Nephron (organoid): ENCODE results near the gene DNAH14.
"Not testable (repeated sequence)": the region's sequence is repeated elsewhere in the genome, so short reads cannot be mapped to it uniquely, and the experiment has no call there.

Experiments used
- H3K27ac Mint-ChIP-seq, 3 experiments: 2 replicates each; pipeline ENCODE4 v1.8.0; 2020; ENCODE audit warnings: mixed read lengths in 3 of 3, mild to moderate bottlenecking in 2 of 3, moderate library complexity in 1 of 3
- H3K27me3 Mint-ChIP-seq: 2 replicates; pipeline ENCODE4 v1.8.0; 2021; ENCODE audit warnings: low read depth, mild to moderate bottlenecking, moderate library complexity, mixed read lengths
- H3K36me3 Mint-ChIP-seq: 2 replicates; pipeline ENCODE4 v1.8.0; 2020; ENCODE audit warnings: low read depth, mixed read lengths
- H3K4me1 Mint-ChIP-seq: 2 replicates; pipeline ENCODE4 v1.8.0; 2020; ENCODE audit warnings: mixed read lengths
- H3K4me3 Mint-ChIP-seq, 3 experiments: 2 replicates each; pipeline ENCODE4 v1.8.0; 2020; ENCODE audit warnings: mild to moderate bottlenecking in 3 of 3, mixed read lengths in 3 of 3, moderate library complexity in 2 of 3
- H3K9me3 Mint-ChIP-seq: 2 replicates; pipeline ENCODE4 v1.8.0; 2020; ENCODE audit warnings: mixed read lengths
- TF ChIP-seq, protein P1 (sequence below), 3 experiments: fragments of 200-600 bp; sonication (generic); IDR thresholded peaks; one replicate each; pipeline ENCODE4 v1.5.0; 2021; ENCODE audit warnings: antibody characterized with exemption in 3 of 3; ENCODE audit not compliant: unreplicated experiment in 3 of 3

Gene DNAH14

DNA sequence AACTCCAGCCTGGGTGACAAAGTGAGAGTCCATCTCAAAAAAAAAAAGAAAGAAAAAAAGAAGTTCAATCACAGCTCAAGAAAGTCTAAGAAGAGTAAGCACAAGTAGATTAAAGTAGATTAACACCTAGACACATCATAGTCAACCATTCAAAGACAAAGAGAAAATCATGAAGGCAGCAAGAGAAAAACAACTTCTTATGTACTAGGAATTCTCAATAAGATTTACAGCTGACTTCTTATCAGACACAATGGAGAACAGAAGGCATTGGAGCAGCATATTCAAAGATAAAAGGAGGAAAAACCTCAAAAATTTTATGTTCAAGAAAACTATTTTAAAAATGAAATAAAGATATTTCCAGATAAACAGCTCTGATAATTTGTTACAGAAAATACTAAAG, 351.1 kb downstream of the DNAH14 start:
- peaks cover 18% of the 10 kb centered on the region for H3K9me3 Mint-ChIP-seq
- peaks cover 22% of the 10 kb centered on the region for H3K36me3 Mint-ChIP-seq
- no peaks in the 10 kb centered on the region for H3K4me1 Mint-ChIP-seq
- H3K27me3 Mint-ChIP-seq, result no peaks in the 10 kb centered on the region
- H3K4me3 Mint-ChIP-seq, result no peak overlapping the region
- H3K27ac Mint-ChIP-seq, result no peak overlapping the region
- TF ChIP-seq, protein P1, sequence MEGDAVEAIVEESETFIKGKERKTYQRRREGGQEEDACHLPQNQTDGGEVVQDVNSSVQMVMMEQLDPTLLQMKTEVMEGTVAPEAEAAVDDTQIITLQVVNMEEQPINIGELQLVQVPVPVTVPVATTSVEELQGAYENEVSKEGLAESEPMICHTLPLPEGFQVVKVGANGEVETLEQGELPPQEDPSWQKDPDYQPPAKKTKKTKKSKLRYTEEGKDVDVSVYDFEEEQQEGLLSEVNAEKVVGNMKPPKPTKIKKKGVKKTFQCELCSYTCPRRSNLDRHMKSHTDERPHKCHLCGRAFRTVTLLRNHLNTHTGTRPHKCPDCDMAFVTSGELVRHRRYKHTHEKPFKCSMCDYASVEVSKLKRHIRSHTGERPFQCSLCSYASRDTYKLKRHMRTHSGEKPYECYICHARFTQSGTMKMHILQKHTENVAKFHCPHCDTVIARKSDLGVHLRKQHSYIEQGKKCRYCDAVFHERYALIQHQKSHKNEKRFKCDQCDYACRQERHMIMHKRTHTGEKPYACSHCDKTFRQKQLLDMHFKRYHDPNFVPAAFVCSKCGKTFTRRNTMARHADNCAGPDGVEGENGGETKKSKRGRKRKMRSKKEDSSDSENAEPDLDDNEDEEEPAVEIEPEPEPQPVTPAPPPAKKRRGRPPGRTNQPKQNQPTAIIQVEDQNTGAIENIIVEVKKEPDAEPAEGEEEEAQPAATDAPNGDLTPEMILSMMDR (IDR thresholded peaks at IDR 0.05; ENCODE audit: unreplicated experiment in 3 of 3), result no peak

DNA sequence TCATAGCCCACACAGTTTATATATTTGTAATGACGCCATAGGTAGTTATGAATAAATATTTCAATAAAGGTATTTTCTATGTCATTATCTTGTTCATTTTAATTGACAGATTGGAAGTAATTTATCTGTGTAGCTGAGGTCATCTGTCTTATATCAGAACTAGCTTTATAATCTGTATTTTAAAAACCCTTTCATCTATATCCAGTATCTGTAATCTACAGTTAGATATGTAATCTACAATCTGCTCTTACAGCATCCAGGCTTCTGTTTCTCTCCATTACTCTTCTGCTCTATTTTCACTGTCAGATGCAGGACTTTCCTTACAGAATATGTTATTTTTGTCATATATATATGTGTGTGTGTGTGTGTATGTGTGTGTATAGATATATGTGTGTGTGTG, 360.8 kb downstream of the DNAH14 start:
- H3K9me3 Mint-ChIP-seq, result peaks cover 24% of the 10 kb centered on the region
- TF ChIP-seq, protein P1 (IDR thresholded peaks at IDR 0.05; ENCODE audit: unreplicated experiment in 3 of 3), result no peak
- no peaks in the 10 kb centered on the region for H3K4me1 Mint-ChIP-seq
- H3K4me3 Mint-ChIP-seq, result no peak overlapping the region
- no peaks in the 10 kb centered on the region for H3K27me3 Mint-ChIP-seq
- H3K27ac Mint-ChIP-seq, result no peak overlapping the region
- H3K36me3 Mint-ChIP-seq, result peaks cover 17% of the 10 kb centered on the region

DNA sequence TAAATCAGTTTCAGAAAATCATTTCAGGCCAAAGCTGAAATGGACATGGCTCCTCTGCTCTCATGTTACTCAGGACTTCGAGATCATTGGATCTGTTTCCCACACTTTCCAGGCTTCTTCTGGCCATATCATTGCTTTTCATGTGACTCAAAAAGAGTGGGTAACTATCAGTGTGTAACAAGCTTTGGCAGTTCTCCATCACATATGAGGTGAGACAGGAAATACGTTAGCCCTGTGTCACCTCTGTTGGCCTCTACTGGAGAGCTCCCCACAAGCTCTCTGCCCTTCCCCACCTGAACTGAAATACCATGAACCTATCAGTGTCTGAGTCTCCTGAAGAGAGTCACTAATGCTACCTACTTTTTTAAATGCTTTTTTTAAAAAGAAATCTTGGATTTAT, 370.1 kb downstream of the DNAH14 start:
- Mint-ChIP-seq H3K4me3 (no peak overlapping the region), H3K9me3 (peaks cover 25% of the 10 kb centered on the region), H3K36me3 (peaks cover 29% of the 10 kb centered on the region), H3K27me3 (no peaks in the 10 kb centered on the region), H3K4me1 (no peaks in the 10 kb centered on the region), H3K27ac (no peak overlapping the region)
- TF ChIP-seq, protein P1 (IDR thresholded peaks at IDR 0.05; ENCODE audit: unreplicated experiment in 3 of 3), result no peak

DNA sequence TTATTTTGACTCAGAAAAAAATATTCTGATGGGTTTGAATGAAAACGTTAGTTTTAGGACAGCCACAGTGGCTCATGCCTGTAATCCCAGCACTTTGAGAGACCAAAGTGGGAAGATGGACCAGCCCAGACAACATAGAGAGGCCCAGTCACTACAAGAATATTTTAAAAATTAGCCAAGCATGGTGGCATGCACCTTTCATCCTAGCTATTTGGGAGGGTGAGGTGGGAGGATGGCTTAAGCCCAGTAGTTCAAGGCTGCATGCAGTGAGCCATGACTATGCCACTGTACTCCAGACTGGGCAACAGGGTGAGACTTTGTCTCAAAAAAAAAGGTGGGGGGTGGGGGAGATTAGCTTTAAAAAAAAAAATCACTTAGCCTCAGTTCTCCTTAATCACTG, 370.9 kb downstream of the DNAH14 start:
- H3K4me1 Mint-ChIP-seq, result no peaks in the 10 kb centered on the region
- H3K9me3 Mint-ChIP-seq, result peaks cover 18% of the 10 kb centered on the region

DNA sequence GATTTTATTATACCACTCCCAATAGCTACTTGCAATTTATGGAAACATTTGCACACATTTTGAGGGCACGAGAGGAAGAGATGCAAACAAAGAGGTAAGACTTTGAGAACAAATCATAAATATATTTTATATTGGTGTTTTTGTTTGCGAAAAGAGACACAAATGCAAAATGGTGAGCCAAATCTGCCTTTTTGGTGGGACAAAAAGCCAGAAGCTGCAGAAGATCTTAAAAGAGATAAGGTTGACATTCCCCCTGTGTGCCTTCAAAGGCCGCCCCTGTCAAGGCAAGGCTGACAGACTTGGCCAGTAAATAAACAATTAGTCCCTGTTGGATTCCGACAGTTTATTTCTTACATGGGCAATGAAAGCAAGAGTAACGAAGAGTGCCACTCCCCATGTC, 375.5 kb downstream of the DNAH14 start:
- TF ChIP-seq, protein P1 (IDR thresholded peaks at IDR 0.05; ENCODE audit: unreplicated experiment in 3 of 3), result no peak
- Mint-ChIP-seq H3K27me3 (no peaks in the 10 kb centered on the region), H3K27ac (no peak overlapping the region), H3K36me3 (no peaks in the 10 kb centered on the region), H3K4me3 (no peak overlapping the region), H3K9me3 (no peaks in the 10 kb centered on the region), H3K4me1 (no peaks in the 10 kb centered on the region)

More for the DNA sequence above, 370.9 kb downstream of the DNAH14 start:
- Mint-ChIP-seq H3K4me3 (no peak overlapping the region), H3K27ac (no peak overlapping the region), H3K27me3 (no peaks in the 10 kb centered on the region), H3K36me3 (peaks cover 22% of the 10 kb centered on the region)
- TF ChIP-seq, protein P1 (IDR thresholded peaks at IDR 0.05; ENCODE audit: unreplicated experiment in 3 of 3), result no peak

DNA sequence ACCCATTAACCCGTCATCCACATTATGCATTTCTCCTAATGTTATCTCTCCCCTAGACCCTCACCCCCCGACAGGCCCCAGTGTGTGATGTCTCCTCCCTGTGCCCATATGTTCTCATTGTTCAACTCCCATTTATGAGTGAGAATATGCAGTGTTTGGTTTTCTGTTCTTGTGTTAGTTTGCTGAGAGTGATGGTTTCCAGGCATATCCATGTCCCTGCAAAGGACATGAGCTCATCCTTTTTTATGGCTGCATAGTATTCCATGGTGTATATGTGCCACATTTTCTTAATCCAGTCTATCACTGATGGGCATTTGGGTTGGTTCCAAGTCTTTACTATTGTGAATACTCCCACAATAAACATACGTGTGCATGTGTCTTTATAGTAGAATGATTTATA, 381.1 kb downstream of the DNAH14 start:
- H3K27me3 Mint-ChIP-seq, H3K4me1 Mint-ChIP-seq, H3K27ac Mint-ChIP-seq, H3K4me3 Mint-ChIP-seq: not testable (repeated sequence)
- Mint-ChIP-seq H3K9me3 (peaks cover 31% of the 10 kb centered on the region), H3K36me3 (peaks cover 26% of the 10 kb centered on the region)
